Measurements from ENCODE around the gene LSM2.

Gene LSM2

DNA sequence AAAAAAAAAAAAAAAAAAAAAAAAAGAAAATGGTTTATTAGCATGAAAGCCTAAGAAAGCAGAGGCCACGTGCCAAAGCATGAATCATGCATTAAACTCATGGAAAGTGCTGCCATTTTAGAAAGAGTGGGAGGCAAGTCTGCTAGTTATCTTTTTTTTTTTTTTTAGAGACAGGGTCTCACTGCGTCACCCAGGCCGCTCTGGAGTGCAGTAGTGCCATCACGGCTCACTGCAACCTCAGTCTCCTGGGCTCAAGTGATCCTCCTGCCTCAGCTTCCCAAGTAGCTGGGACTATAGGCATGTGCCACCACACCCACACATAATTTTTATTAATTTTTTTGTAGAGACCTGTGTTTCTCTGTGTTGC lies 34.8 kb downstream of the LSM2 start:
- TF ChIP-seq, protein P1, sequence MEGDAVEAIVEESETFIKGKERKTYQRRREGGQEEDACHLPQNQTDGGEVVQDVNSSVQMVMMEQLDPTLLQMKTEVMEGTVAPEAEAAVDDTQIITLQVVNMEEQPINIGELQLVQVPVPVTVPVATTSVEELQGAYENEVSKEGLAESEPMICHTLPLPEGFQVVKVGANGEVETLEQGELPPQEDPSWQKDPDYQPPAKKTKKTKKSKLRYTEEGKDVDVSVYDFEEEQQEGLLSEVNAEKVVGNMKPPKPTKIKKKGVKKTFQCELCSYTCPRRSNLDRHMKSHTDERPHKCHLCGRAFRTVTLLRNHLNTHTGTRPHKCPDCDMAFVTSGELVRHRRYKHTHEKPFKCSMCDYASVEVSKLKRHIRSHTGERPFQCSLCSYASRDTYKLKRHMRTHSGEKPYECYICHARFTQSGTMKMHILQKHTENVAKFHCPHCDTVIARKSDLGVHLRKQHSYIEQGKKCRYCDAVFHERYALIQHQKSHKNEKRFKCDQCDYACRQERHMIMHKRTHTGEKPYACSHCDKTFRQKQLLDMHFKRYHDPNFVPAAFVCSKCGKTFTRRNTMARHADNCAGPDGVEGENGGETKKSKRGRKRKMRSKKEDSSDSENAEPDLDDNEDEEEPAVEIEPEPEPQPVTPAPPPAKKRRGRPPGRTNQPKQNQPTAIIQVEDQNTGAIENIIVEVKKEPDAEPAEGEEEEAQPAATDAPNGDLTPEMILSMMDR (IDR thresholded peaks at IDR 0.05), result no peak

DNA sequence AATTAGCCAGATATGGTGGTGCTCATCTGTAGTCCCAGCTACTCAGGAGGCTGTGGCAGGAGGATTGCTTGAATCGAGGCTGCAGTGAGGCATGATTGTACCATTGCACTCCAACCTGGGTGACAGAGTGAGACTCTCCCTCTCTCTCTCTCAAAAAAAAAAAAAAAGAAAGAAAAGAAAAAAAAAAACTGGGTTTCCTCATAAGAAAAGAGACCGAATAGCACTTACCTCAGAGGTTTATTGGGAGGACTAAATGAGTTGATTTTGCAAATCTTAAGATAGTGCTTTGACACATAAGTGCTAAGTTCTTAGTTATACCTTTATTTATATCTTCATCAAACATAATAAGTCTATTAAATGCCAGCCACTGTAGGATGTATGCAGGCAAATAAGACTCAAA lies 35.9 kb downstream of the LSM2 start:
- TF ChIP-seq, protein P1 (IDR thresholded peaks at IDR 0.05), result no peak

DNA sequence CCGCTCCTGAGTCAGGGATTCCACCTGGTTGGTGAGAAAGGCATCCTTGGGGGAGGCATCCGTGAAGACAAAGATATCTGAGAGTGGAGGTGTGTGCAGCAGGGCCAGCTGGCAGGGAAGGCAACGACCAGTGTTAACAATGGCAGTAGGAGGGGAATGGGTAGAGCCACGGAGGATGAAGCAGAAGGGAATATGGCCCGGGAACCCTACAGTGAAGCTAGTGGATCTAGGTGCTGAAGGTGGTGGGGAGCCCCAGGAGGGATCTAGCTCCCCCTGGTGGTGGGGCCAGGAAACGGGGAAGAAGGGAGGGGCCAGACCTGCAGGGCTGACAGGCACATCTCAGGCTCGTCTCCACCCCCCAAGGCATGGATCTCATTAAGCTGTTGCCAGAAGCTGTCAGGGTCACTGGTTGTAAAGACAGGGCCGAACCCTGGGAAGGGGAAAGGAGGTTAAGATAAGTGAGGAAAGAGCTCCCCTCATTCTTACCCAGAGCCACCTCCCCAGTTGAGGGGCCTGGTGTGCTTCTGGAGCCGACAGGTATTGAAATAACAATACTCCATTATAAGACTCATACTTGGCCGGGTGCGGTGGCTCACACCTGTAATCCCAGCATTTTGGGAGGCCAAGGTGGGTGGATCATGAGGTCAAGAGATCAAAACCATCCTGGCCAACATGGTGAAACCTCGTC lies 36.9 kb downstream of the LSM2 start:
- TF ChIP-seq, protein P1 (IDR thresholded peaks at IDR 0.05), result peak; percentile 80

DNA sequence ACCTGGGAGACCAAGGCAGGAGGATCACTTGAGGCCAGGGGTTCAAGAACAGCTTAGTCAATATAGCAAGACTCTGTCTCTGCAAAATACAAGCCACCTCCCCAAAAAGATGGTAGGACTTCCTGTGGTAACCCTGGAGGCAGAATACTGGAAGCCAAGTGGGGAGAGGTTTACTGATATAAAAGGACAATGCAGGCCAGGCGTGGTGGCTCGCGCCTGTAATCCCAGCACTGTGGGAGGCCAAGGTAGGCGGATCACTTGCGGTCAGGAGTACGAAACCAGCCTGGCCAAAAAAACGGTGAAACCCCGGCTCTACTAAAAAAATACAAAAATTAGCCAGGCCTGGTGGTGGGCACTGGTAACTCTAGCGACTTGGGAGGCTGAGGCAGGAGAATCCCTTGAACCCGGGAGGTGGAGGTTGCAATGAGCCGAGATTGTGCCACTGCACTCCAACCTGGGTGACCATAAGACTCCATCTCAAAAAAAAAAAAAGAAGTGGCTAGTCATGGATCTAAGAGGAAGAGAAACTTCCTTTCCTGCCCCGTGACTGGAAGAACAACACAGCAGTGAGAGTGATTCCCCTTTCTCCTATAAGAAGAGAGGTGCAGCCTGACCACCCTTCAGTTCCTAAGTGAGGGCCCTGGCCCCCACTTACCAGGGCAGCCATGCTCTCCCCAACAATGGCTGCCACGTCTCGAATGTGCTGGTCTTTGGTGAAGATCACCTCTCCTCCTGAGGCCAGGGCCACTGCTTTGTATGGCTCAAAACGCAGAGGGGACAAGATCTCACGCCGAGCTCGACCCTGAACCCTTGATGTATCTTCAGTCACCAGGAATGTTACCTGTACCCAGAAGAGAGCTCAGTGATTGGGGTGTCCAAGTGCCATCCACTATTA lies 38.2 kb downstream of the LSM2 start:
- TF ChIP-seq, protein P1 (IDR thresholded peaks at IDR 0.05), result no peak

DNA sequence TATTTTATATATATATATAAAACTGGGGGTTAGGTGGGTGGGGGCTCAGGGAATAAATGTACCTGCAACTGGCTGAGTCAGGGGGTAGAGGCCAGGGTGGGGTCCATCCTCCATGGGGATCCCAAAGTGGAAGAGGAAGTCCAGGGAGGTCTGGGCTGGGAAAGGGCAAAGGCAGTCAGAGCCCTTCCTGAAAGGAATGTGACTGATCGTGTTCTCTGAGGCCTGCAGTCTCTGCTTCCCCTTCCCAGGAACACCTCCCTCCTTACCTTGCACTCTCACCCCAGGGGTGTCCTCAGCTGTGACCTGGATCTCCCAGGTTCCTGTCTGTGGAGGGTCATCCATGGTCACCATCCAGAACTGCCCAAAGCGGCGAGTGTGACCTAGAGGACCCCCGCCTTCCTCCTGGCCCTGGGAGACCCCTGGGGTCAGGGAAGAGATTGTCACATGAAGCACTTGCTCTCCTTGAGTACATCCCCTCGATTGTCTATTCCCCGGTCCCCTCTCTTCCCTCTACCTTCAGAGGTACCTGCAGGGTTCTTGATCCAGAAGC lies 39.6 kb downstream of the LSM2 start:
- TF ChIP-seq, protein P1 (IDR thresholded peaks at IDR 0.05), result no peak

DNA sequence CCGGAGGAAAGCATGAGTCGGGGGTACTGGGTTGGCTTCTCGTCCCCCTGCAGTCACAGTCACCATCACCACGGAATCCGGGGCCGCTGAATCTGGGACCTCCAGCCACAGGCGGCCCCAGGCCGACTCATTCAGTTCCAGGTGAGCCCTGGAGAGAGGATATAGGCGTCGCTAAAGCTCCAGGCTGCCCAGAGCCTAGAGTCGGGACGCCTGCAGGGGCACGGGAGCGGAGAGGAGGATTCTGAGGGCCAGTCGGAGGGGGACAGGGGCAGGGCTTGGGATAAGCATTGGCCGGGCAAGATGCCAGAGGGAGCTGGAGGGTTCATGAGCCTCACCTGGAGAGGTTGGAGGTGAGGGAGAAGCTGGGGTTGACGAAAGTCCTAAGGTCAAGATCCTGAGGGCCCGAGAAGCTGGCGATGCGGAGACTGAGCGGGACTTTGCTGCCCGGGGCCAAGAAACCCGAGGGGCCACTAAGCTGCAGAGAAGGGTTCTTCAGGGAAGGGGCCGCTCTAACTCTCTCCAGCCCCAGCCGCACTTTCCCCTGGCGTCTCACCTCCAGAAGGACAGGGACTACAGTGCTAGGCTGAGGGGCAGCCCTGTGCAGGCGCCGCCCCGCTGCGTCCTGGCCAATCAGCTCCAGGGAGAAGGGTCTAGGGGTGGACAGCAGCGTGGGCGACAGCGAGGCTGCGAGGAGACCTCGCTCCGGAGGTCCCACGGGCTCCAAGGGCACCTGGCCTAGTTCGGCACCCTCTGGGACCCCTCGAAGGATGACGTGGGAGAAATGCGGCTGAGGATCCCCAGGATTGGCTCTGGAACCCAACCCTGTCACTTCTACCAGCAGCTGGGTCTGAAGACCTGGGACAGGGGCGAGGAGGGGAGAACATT lies 40.6 kb downstream of the LSM2 start:
- TF ChIP-seq, protein P1 (IDR thresholded peaks at IDR 0.05), result no peak

DNA sequence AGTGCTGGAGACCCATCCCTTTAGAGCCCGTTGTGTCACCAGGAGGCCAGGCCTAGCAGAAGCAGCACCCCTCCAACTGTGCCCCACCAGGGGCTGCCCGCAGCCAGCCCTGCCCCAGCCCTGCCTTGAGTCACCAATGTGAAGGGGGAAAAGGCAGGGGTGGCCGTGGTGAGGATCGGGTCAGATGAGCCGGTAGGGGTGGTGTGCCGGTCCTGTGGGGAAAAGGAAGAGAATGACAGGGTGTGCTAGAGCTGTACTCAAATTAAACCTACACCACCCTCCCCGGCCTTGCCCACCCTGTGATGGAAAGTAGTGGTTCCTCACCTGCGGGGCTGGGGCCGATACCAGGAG lies 41.2 kb downstream of the LSM2 start:
- TF ChIP-seq, protein P1 (IDR thresholded peaks at IDR 0.05), result no peak

All from LNCAP (cell line).